BJ (cell line): ENCODE data around the gene CDC45. TPM values are rescaled to one million over a fixed set of nuclear protein-coding genes. Genes with fewer than 3 reads are reported as not detected.

Experiments used
- CTCF ChIA-PET: fragments of 350-600 bp; formaldehyde crosslinking; extraction: SDS; loops from one replicate; lab custom pipeline; 2021; ENCODE audit warnings: antibody characterized with exemption, inconsistent platforms; lab: Yijun Ruan, JAX
- POLR2A ChIA-PET: fragments of 300-600 bp; sonication (Branson Sonifier 250); formaldehyde crosslinking; extraction: SDS; loops from one replicate; lab custom pipeline; 2021; ENCODE audit warnings: antibody characterized with exemption; lab: Charles Lee
- DNase-seq: peaks from one replicate; pipeline ENCODE4 v3.0.0-alpha.2; 2011; ENCODE audit warnings: low read depth
- H3K27me3 ChIP-seq: 2 replicates; pipeline ENCODE4 v1.6.0; 2011; ENCODE audit warnings: low read length; ENCODE audit not compliant: control insufficient read depth, insufficient read depth
- H3K36me3 ChIP-seq: 2 replicates; pipeline ENCODE4 v1.5.1; 2011; ENCODE audit warnings: low read length; ENCODE audit not compliant: control insufficient read depth, insufficient read depth
- H3K4me3 ChIP-seq: 2 replicates; pipeline ENCODE4 v1.5.1; 2011; ENCODE audit warnings: low read depth, mild to moderate bottlenecking, control low read depth, low read length
- CTCF ChIP-seq: IDR thresholded peaks from 2 replicates; pipeline ENCODE4 v1.5.1; 2011; ENCODE audit warnings: low read depth, mild to moderate bottlenecking, control low read depth, inconsistent platforms, low read length, moderate library complexity; ENCODE audit not compliant: insufficient read depth
- polyA plus RNA-seq: library from polyadenylated mRNA; depleted of rRNA; stranded (reverse); fragments of >200 nt; gene quantifications from 2 replicates; pipeline ENCODE4 v1.2.3, GENCODE V29; 2011

The CDC45 gene
- polyA plus RNA-seq, 1 experiment = 13.8 TPM

- DNase-seq = no peak
- Histone ChIP-seq H3K27me3 (no peaks in the 10 kb centered on the region), H3K36me3 (no peaks in the 10 kb centered on the region; the same call in 1 of the 2 replicates), H3K4me3 (no peak overlapping the region)
- ChIA-PET POLR2A (no interaction called here), CTCF (interaction anchor here (1.8 kb wide), 1 partner anchor 127 kb away, joined by 7 read pairs; no protein-coding TSS in a partner anchor)
- TF ChIP-seq CTCF = no peak
Measured at GRCh38 chr22:19503367-19503766, 23.6 kb downstream of the CDC45 start.

DNA sequence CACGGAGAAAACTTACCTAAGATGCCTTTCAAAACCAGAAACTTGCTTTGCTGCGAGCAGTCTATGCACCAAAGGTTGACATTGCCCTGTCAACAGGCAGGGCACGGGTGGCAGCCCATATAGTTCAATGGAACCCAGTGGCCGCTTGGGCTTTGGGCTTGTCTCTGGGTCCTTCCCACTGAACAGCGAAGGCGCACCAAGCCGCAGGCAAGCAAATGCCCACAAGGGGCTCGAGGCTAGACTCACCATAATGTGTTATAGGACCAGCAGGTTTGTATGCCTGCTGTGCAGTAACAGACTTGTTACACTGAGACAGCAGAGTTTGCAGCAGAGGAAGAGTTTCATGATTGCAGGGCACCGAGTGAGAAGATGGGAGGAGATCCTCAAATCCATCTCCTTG, 24.1 kb downstream of the CDC45 start:
- H3K4me3 ChIP-seq = no peak overlapping the region
- H3K27me3 ChIP-seq = no peaks in the 10 kb centered on the region
- ChIA-PET POLR2A (no interaction called here), CTCF (interaction anchor here (1.8 kb wide), 1 partner anchor 126 kb away, joined by 7 read pairs; no protein-coding TSS in a partner anchor)
- no peak for DNase-seq
- TF ChIP-seq CTCF = no peak
- no peaks in the 10 kb centered on the region; the same call in 1 of the 2 replicates for H3K36me3 ChIP-seq

GRCh38 chr22:19504900-19505734, 25.4 kb downstream of the CDC45 start:
- no peak for DNase-seq
- Histone ChIP-seq H3K4me3 (no peak overlapping the region), H3K36me3 (no peaks in the 10 kb centered on the region; the same call in 1 of the 2 replicates), H3K27me3 (no peaks in the 10 kb centered on the region)
- TF ChIP-seq CTCF = no peak
- ChIA-PET CTCF (no interaction called here), POLR2A (no interaction called here)

DNA sequence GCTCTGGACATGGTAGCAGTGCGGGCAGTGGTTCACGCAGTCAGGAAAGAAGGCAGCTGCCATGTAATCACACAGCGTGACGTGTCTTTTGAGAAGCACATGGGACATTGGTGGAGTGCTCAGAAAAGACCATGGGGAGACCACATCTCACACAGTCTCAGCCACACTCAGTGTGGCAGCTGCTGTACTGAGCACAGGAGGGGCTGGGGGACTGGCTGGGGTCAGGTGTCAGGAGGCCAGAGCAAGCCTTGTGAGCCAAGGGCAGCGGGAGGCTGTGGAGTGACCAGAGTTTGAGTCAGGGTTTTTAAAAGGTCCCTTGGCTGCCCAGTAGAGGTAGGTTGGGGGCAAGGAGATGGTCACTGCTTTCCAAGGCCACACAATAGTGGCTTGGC, 26.0 kb downstream of the CDC45 start:
- Histone ChIP-seq H3K27me3 (no peaks in the 10 kb centered on the region), H3K4me3 (no peak overlapping the region), H3K36me3 (no peaks in the 10 kb centered on the region; the same call in 1 of the 2 replicates)
- ChIA-PET CTCF (no interaction called here), POLR2A (no interaction called here)
- no peak for DNase-seq
- no peak for TF ChIP-seq CTCF

GRCh38 chr22:19506212-19506611, 26.5 kb downstream of the CDC45 start:
- Histone ChIP-seq H3K27me3 (no peaks in the 10 kb centered on the region), H3K36me3 (no peaks in the 10 kb centered on the region; the same call in 1 of the 2 replicates), H3K4me3 (no peak overlapping the region)
- CTCF ChIA-PET = no interaction called here
- TF ChIP-seq CTCF = no peak
- POLR2A ChIA-PET = no interaction called here
- no peak for DNase-seq
